Nephron progenitor cell (in vitro differentiated cells): ENCODE results near the gene CPNE2.

Source experiments
- DNase-seq: peaks from one replicate; pipeline ENCODE4 v3.0.0; 2021
- H3K27ac Mint-ChIP-seq: 2 replicates; pipeline ENCODE4 v1.8.0; 2021; ENCODE audit warnings: mild to moderate bottlenecking, moderate library complexity, mixed read lengths
- H3K27me3 Mint-ChIP-seq: 2 replicates; pipeline ENCODE4 v1.8.0; 2021; ENCODE audit warnings: mild to moderate bottlenecking, low read depth, mixed read lengths; ENCODE audit not compliant: poor library complexity
- H3K36me3 Mint-ChIP-seq: 2 replicates; pipeline ENCODE4 v1.8.0; 2021; ENCODE audit warnings: low read depth, mixed read lengths
- H3K4me1 Mint-ChIP-seq: 2 replicates; pipeline ENCODE4 v1.8.0; 2021; ENCODE audit warnings: mixed read lengths
- H3K4me3 Mint-ChIP-seq: 2 replicates; pipeline ENCODE4 v1.8.0; 2021; ENCODE audit warnings: mild to moderate bottlenecking, moderate library complexity, mixed read lengths
- H3K9me3 Mint-ChIP-seq: 2 replicates; pipeline ENCODE4 v1.8.0; 2021; ENCODE audit warnings: mild to moderate bottlenecking, moderate library complexity, mixed read lengths
- CTCF ChIP-seq: fragments of 200-600 bp; sonication (generic); IDR thresholded peaks from 2 replicates; pipeline ENCODE4 v1.5.0; 2021; ENCODE audit warnings: antibody characterized with exemption

CPNE2 gene

GRCh38 chr16:57049678-57050077 is 42.7 kb upstream of the CPNE2 start:
- Mint-ChIP-seq H3K9me3 (no peaks in the 10 kb centered on the region), H3K27me3 (peaks cover 15% of the 10 kb centered on the region), H3K36me3 (no peaks in the 10 kb centered on the region), H3K4me3 (no peak overlapping the region), H3K27ac (no peak overlapping the region), H3K4me1 (peaks cover 13% of the 10 kb centered on the region)
- no peak for DNase-seq
- no peak for TF ChIP-seq CTCF

- H3K36me3 Mint-ChIP-seq = no peaks in the 10 kb centered on the region
Measured at GRCh38 chr16:57051696-57052228, 40.6 kb upstream of the CPNE2 start.

GRCh38 chr16:57053206-57053605 is 39.2 kb upstream of the CPNE2 start:
- peaks cover 5% of the 10 kb centered on the region for H3K4me1 Mint-ChIP-seq
- peaks cover 37% of the 10 kb centered on the region for H3K27me3 Mint-ChIP-seq
- H3K36me3 Mint-ChIP-seq = no peaks in the 10 kb centered on the region
- no peak overlapping the region for H3K4me3 Mint-ChIP-seq
- TF ChIP-seq CTCF = no peak
- H3K9me3 Mint-ChIP-seq = no peaks in the 10 kb centered on the region
- no peak for DNase-seq
- H3K27ac Mint-ChIP-seq = no peak overlapping the region

More at GRCh38 chr16:57051696-57052228, 40.6 kb upstream of the CPNE2 start:
- H3K27ac Mint-ChIP-seq = no peak overlapping the region
- no peak for TF ChIP-seq CTCF
- H3K9me3 Mint-ChIP-seq = no peaks in the 10 kb centered on the region
- peaks cover 5% of the 10 kb centered on the region for H3K4me1 Mint-ChIP-seq
- DNase-seq = no peak
- peaks cover 27% of the 10 kb centered on the region for H3K27me3 Mint-ChIP-seq
- no peak overlapping the region for H3K4me3 Mint-ChIP-seq

GRCh38 chr16:57054338-57054737 is 38.0 kb upstream of the CPNE2 start:
- Mint-ChIP-seq H3K36me3 (no peaks in the 10 kb centered on the region), H3K27ac (no peak overlapping the region), H3K9me3 (no peaks in the 10 kb centered on the region), H3K4me3 (no peak overlapping the region), H3K4me1 (peaks cover 5% of the 10 kb centered on the region), H3K27me3 (peaks cover 37% of the 10 kb centered on the region)
- DNase-seq = no peak
- TF ChIP-seq CTCF = no peak

GRCh38 chr16:57054771-57055170 is 37.6 kb upstream of the CPNE2 start:
- no peak for TF ChIP-seq CTCF

GRCh38 chr16:57055671-57056070 is 36.7 kb upstream of the CPNE2 start:
- DNase-seq = no peak
- peaks cover 37% of the 10 kb centered on the region for H3K27me3 Mint-ChIP-seq
- no peaks in the 10 kb centered on the region for H3K9me3 Mint-ChIP-seq
- H3K4me1 Mint-ChIP-seq = no peaks in the 10 kb centered on the region
- H3K36me3 Mint-ChIP-seq = no peaks in the 10 kb centered on the region
- no peak for TF ChIP-seq CTCF
- no peak overlapping the region for H3K4me3 Mint-ChIP-seq
- H3K27ac Mint-ChIP-seq = no peak overlapping the region

More at GRCh38 chr16:57054771-57055170, 37.6 kb upstream of the CPNE2 start:
- Mint-ChIP-seq H3K4me3 (no peak overlapping the region), H3K4me1 (peaks cover 5% of the 10 kb centered on the region), H3K9me3 (no peaks in the 10 kb centered on the region), H3K27me3 (peaks cover 37% of the 10 kb centered on the region), H3K27ac (no peak overlapping the region), H3K36me3 (no peaks in the 10 kb centered on the region)
- DNase-seq = no peak
